ENCODE results near the gene MCTP2. TPM values are rescaled to one million over a fixed set of nuclear protein-coding genes. Genes with fewer than 3 reads are reported as not detected.
A peak's percentile ranks its signal among the peaks of the same experiment; 100 is the strongest.

Gene MCTP2
- polyA plus RNA-seq, 4 donors = 4.1 to 11.7 (median 5.6) TPM

DNA sequence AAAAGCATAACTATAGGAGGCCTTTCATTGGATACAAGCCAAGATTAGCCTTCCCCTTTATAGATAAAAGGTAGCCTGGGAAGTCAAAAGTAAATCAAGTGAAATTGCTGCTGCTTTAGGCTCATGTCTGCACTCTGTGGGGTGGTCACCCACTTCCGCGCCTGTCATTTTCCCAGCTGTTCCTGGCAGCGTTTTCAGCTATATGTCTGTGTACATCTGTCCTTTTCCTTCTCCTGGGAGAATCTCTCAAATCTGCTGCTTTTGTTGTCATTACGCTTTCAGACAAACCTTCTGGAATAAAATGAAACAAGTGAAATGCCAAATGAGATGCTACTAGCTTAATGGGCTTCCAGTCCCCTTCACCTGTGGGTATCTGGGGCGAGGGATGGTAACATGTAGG, 211.8 kb downstream of the MCTP2 start:
- H3K36me3 ChIP-seq (ENCODE audit: control insufficient read depth in 3 of 3, insufficient read depth in 2 of 3, low read depth in 1 of 3, low read length in 3 of 3) = peaks cover 0 to 9% (median 7%) of the 10 kb centered on the region in 3 donors
- no peak overlapping the region for H3K4me3 ChIP-seq (ENCODE audit: low read depth in 1 of 3, low read length in 3 of 3)
- 90 to 96% (median 91%) methylated on average over 5 of the region's 5 CpGs for WGBS, 3 donors
- no peak overlapping the region for H3K27ac ChIP-seq (ENCODE audit: low read depth in 1 of 3, low read length in 2 of 3)
- DNase-seq = no peak
- no peaks in the 10 kb centered on the region for H3K4me1 ChIP-seq (ENCODE audit: control insufficient read depth in 3 of 3, insufficient read depth in 2 of 3, low read depth in 1 of 3, low read length in 2 of 3)
- H3K27me3 ChIP-seq (ENCODE audit: control insufficient read depth in 3 of 3, insufficient read depth in 3 of 3, low read length in 3 of 3) = no peaks in the 10 kb centered on the region
- no peaks in the 10 kb centered on the region for H3K9me3 ChIP-seq (ENCODE audit: control insufficient read depth in 2 of 2, insufficient read depth in 1 of 2, low read depth in 1 of 2, low read length in 1 of 2)
- no peak for FAIRE-seq

DNA sequence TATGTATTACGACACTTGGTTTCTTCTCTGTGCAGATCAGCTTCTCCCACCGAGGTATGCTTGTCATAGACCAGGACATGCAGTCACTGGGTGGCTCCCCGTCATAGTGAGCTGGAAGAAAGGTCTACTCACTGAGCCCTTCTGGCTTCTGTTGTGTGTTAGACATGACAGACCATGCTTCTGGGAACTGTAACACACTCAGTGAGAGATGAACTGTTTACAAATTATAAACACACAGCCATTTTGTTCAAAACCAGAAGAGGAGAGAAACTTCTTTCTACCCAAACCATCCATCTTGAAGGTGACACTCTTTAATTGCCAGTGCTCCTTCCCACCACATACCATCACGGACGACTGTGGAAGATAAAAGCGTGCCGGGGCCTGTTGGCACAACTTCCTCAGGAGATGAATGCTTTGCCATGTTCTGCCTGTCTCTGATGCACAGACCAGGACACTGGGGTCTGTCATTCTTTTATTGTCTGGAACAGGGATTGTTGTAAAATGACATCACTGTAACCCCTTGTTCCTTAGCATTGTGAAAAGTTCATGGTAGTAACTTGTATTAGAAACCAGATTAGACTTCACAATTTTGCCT, 214.3 kb downstream of the MCTP2 start:
- WGBS, 3 donors = 86 to 93% (median 93%) methylated on average over 7 of the region's 7 CpGs
- no peak for FAIRE-seq
- H3K4me1 ChIP-seq (ENCODE audit: control insufficient read depth in 3 of 3, insufficient read depth in 2 of 3, low read depth in 1 of 3, low read length in 2 of 3) = no peaks in the 10 kb centered on the region
- peaks cover 0 to 5% (median 1%) of the 10 kb centered on the region in 3 donors for H3K36me3 ChIP-seq (ENCODE audit: control insufficient read depth in 3 of 3, insufficient read depth in 2 of 3, low read depth in 1 of 3, low read length in 3 of 3)
- no peaks in the 10 kb centered on the region for H3K27me3 ChIP-seq (ENCODE audit: control insufficient read depth in 3 of 3, insufficient read depth in 3 of 3, low read length in 3 of 3)
- DNase-seq = peak in 1 of 2 donors; percentile 4
- no peak overlapping the region for H3K4me3 ChIP-seq (ENCODE audit: low read depth in 1 of 3, low read length in 3 of 3)
- H3K9me3 ChIP-seq (ENCODE audit: control insufficient read depth in 2 of 2, insufficient read depth in 1 of 2, low read depth in 1 of 2, low read length in 1 of 2) = no peaks in the 10 kb centered on the region
- H3K27ac ChIP-seq (ENCODE audit: low read depth in 1 of 3, low read length in 2 of 3) = no peak overlapping the region

DNA sequence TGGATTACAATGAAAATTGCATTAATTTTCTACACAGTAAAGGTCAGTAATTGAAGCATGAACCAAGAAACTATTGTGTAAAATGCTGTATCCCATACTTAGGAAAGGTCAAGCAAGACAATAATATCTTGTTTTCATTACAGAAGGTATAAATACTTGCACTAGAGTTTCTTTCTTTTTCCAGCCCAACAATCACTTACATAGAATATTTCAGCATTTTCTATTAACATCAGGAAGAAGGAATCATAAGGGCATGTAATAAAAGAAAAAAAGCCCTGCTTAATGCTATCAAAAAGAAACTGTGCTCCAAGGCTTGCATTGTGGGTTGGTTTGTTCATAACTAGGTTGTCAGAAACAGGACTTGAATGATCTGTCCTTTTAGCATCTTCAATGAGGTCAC, 215.1 kb downstream of the MCTP2 start:
- DNase-seq (no peak), FAIRE-seq (no peak)
- no peaks in the 10 kb centered on the region for H3K4me1 ChIP-seq (ENCODE audit: control insufficient read depth in 3 of 3, insufficient read depth in 2 of 3, low read depth in 1 of 3, low read length in 2 of 3)
- H3K9me3 ChIP-seq (ENCODE audit: control insufficient read depth in 2 of 2, insufficient read depth in 1 of 2, low read depth in 1 of 2, low read length in 1 of 2) = no peaks in the 10 kb centered on the region
- H3K4me3 ChIP-seq (ENCODE audit: low read depth in 1 of 3, low read length in 3 of 3) = no peak overlapping the region
- no peaks in the 10 kb centered on the region for H3K27me3 ChIP-seq (ENCODE audit: control insufficient read depth in 3 of 3, insufficient read depth in 3 of 3, low read length in 3 of 3)
- peaks cover 0 to 6% (median 0%) of the 10 kb centered on the region in 3 donors for H3K36me3 ChIP-seq (ENCODE audit: control insufficient read depth in 3 of 3, insufficient read depth in 2 of 3, low read depth in 1 of 3, low read length in 3 of 3)
- H3K27ac ChIP-seq (ENCODE audit: low read depth in 1 of 3, low read length in 2 of 3) = no peak overlapping the region

GRCh38 chr15:94451466-94451865, 220.1 kb downstream of the MCTP2 start:
- Histone ChIP-seq H3K4me3 (ENCODE audit: low read depth in 1 of 3, low read length in 3 of 3) (no peak overlapping the region), H3K27me3 (ENCODE audit: control insufficient read depth in 3 of 3, insufficient read depth in 3 of 3, low read length in 3 of 3) (no peaks in the 10 kb centered on the region), H3K9me3 (ENCODE audit: control insufficient read depth in 2 of 2, insufficient read depth in 1 of 2, low read depth in 1 of 2, low read length in 1 of 2) (no peaks in the 10 kb centered on the region), H3K27ac (ENCODE audit: low read depth in 1 of 3, low read length in 2 of 3) (no peak overlapping the region), H3K36me3 (ENCODE audit: control insufficient read depth in 3 of 3, insufficient read depth in 2 of 3, low read depth in 1 of 3, low read length in 3 of 3) (peaks cover 0 to 2% (median 0%) of the 10 kb centered on the region in 3 donors), H3K4me1 (ENCODE audit: control insufficient read depth in 3 of 3, insufficient read depth in 2 of 3, low read depth in 1 of 3, low read length in 2 of 3) (no peaks in the 10 kb centered on the region)
- DNase-seq (no peak), FAIRE-seq (no peak)
- 52 to 69% (median 57%) methylated on average over 1 of the region's 1 CpG for WGBS, 3 donors

GRCh38 chr15:94453227-94453988, 222.0 kb downstream of the MCTP2 start:
- FAIRE-seq (no peak), DNase-seq (no peak)
- Histone ChIP-seq H3K27me3 (ENCODE audit: control insufficient read depth in 3 of 3, insufficient read depth in 3 of 3, low read length in 3 of 3) (no peaks in the 10 kb centered on the region), H3K9me3 (ENCODE audit: control insufficient read depth in 2 of 2, insufficient read depth in 1 of 2, low read depth in 1 of 2, low read length in 1 of 2) (no peaks in the 10 kb centered on the region), H3K4me1 (ENCODE audit: control insufficient read depth in 3 of 3, insufficient read depth in 2 of 3, low read depth in 1 of 3, low read length in 2 of 3) (no peaks in the 10 kb centered on the region), H3K36me3 (ENCODE audit: control insufficient read depth in 3 of 3, insufficient read depth in 2 of 3, low read depth in 1 of 3, low read length in 3 of 3) (peaks cover 0 to 5% (median 0%) of the 10 kb centered on the region in 3 donors), H3K27ac (ENCODE audit: low read depth in 1 of 3, low read length in 2 of 3) (no peak overlapping the region), H3K4me3 (ENCODE audit: low read depth in 1 of 3, low read length in 3 of 3) (no peak overlapping the region)
- 79 to 100% (median 94%) methylated on average over 1 of the region's 1 CpG for WGBS, 3 donors

- Histone ChIP-seq H3K27ac (ENCODE audit: low read depth in 1 of 3, low read length in 2 of 3) (no peak overlapping the region), H3K9me3 (ENCODE audit: control insufficient read depth in 2 of 2, insufficient read depth in 1 of 2, low read depth in 1 of 2, low read length in 1 of 2) (no peaks in the 10 kb centered on the region), H3K4me1 (ENCODE audit: control insufficient read depth in 3 of 3, insufficient read depth in 2 of 3, low read depth in 1 of 3, low read length in 2 of 3) (no peaks in the 10 kb centered on the region), H3K4me3 (ENCODE audit: low read depth in 1 of 3, low read length in 3 of 3) (no peak overlapping the region), H3K27me3 (ENCODE audit: control insufficient read depth in 3 of 3, insufficient read depth in 3 of 3, low read length in 3 of 3) (no peaks in the 10 kb centered on the region), H3K36me3 (ENCODE audit: control insufficient read depth in 3 of 3, insufficient read depth in 2 of 3, low read depth in 1 of 3, low read length in 3 of 3) (peaks cover 0 to 5% (median 0%) of the 10 kb centered on the region in 3 donors)
- FAIRE-seq = no peak
- 96 to 100% (median 96%) methylated on average over 9 of the region's 9 CpGs for WGBS, 3 donors
- DNase-seq = no peak
These were observed 223.9 kb downstream of the MCTP2 start for GRCh38 chr15:94455297-94455696.

DNA sequence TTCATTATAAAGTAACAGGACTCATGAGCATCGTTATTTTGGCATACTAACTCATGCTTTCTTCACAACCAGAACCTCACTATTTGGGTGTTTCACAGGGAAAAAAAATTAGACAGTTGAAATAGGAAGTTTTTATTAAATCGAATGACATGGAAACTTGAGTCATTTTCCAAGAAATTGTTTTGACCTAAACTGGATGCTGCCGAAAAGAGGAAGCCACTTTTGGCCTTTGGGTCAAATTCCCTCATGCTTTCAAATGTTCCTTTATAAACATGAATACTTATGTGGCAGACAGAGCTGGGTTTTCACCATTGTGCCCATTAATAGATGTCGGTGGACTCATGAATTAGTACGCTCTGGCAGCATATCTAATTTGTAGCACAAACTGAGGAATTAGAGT, 224.9 kb downstream of the MCTP2 start:
- no peak for DNase-seq
- H3K27me3 ChIP-seq (ENCODE audit: control insufficient read depth in 3 of 3, insufficient read depth in 3 of 3, low read length in 3 of 3) = no peaks in the 10 kb centered on the region
- no peak overlapping the region for H3K4me3 ChIP-seq (ENCODE audit: low read depth in 1 of 3, low read length in 3 of 3)
- H3K36me3 ChIP-seq (ENCODE audit: control insufficient read depth in 3 of 3, insufficient read depth in 2 of 3, low read depth in 1 of 3, low read length in 3 of 3) = peaks cover 0 to 5% (median 3%) of the 10 kb centered on the region in 3 donors
- H3K4me1 ChIP-seq (ENCODE audit: control insufficient read depth in 3 of 3, insufficient read depth in 2 of 3, low read depth in 1 of 3, low read length in 2 of 3) = no peaks in the 10 kb centered on the region
- no peak overlapping the region for H3K27ac ChIP-seq (ENCODE audit: low read depth in 1 of 3, low read length in 2 of 3)
- 73 to 86% (median 86%) methylated on average over 5 of the region's 5 CpGs for WGBS, 3 donors
- no peak for FAIRE-seq
- H3K9me3 ChIP-seq (ENCODE audit: control insufficient read depth in 2 of 2, insufficient read depth in 1 of 2, low read depth in 1 of 2, low read length in 1 of 2) = no peaks in the 10 kb centered on the region

GRCh38 chr15:94457661-94458060, 226.3 kb downstream of the MCTP2 start:
- 84 to 96% (median 88%) methylated on average over 8 of the region's 8 CpGs for WGBS, 3 donors
- no peak for FAIRE-seq
- no peaks in the 10 kb centered on the region for H3K4me1 ChIP-seq (ENCODE audit: control insufficient read depth in 3 of 3, insufficient read depth in 2 of 3, low read depth in 1 of 3, low read length in 2 of 3)
- H3K4me3 ChIP-seq (ENCODE audit: low read depth in 1 of 3, low read length in 3 of 3) = no peak overlapping the region
- no peak for DNase-seq
- peaks cover 0 to 4% (median 3%) of the 10 kb centered on the region in 3 donors for H3K36me3 ChIP-seq (ENCODE audit: control insufficient read depth in 3 of 3, insufficient read depth in 2 of 3, low read depth in 1 of 3, low read length in 3 of 3)
- H3K27ac ChIP-seq (ENCODE audit: low read depth in 1 of 3, low read length in 2 of 3) = no peak overlapping the region
- no peaks in the 10 kb centered on the region for H3K9me3 ChIP-seq (ENCODE audit: control insufficient read depth in 2 of 2, insufficient read depth in 1 of 2, low read depth in 1 of 2, low read length in 1 of 2)
- H3K27me3 ChIP-seq (ENCODE audit: control insufficient read depth in 3 of 3, insufficient read depth in 3 of 3, low read length in 3 of 3) = no peaks in the 10 kb centered on the region

Measured in small intestine (tissue), 7 donors.